Superior temporal gyrus (tissue), 1 donor: ENCODE results near the gene PPP1R11.
"Not testable (repeated sequence)": the region's sequence is repeated elsewhere in the genome, so short reads cannot be mapped to it uniquely, and the experiment has no call there.

Experiments
- DNase-seq: peaks from one replicate; pipeline ENCODE4 v3.0.0-alpha.2; 2016; ENCODE audit errors: extremely low spot score

Gene PPP1R11, protein sequence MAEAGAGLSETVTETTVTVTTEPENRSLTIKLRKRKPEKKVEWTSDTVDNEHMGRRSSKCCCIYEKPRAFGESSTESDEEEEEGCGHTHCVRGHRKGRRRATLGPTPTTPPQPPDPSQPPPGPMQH

DNA sequence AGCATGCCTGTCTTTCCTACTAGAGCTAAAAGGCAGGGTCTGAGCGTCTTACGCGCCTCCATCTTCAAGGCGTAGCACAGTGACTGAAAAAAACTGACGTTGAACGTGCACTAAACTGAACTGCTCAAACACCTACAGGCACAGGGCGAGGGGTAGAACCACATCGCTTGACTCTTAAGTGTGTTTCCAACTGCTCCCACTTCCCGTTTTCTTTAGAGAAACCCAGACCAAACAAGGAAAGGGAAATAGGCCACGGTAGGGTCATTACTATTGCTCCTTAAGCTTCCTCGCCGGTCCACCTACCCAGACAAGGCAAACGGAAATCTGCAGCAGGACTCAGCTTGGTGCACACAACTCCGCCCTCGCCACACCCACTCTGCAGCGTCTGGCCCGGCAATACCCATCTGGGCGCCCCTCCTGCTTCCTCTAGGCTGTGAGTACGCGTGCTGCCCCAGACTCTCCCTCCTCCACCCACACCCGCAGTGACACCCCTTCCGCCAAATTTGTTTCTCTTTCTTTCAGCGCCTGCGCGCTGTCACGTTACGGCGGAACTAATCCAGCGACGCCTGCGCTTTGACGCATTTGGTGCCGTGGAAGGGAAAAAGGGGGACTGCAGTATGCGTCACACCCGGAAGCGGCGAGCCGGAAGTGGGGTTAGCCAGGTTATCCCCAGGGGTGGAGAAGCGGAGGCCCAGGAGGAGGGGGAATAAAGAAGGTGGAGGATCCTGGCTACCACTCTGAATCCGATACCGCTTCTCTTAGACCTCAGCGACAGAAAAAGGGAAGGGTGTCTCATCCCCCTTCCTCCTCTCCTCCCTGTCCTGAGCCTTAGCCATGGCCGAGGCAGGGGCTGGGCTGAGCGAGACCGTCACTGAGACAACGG lies at the start of gene PPP1R11:
Gene PPP1R11 (plus strand): TSS at position 622 of the 883 bp plus-strand sequence. CDS start 213 bp downstream, at position 835.
- DNase-seq, result peak; percentile 100

DNA sequence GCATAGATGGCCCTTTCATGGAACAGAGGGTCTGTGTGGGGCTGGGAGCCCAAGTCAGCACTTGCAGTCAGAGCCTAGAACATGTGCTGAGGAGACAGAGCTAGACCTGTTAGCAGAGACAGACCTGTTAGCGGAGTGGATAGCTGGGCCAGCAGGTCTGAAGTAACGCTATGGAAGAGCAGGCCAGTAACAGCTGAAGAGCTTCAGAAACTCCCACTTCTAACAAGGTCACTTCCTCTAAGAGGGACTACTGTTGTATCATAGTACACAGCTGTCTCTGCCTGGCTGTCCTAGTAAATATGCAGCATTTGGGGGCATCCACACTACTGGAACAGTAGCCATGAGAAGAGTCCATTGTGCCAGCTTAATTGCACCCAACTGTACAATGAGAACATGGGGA lies 47.2 kb upstream of the PPP1R11 start:
- DNase-seq, result no peak

DNA sequence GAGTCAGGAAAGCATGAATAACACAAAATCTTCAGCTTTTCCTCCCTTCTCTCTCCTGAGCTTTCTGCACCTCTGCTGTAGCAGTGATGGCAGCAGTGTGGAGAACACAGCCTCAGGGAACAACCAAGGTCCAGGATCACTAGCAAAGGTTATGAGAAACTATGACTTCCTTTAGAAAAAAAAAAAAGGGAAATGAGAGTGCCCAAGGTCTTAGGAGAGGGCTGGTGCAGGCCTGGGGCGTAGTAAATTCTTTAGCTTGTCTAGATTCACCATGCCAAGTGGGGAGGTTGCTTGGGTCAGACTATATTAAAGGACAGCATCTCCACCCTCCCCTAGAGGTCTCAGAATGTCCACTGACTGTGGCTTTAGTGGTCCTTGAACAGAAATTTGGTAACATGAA lies 46.4 kb upstream of the PPP1R11 start:
- DNase-seq, result no peak

DNA sequence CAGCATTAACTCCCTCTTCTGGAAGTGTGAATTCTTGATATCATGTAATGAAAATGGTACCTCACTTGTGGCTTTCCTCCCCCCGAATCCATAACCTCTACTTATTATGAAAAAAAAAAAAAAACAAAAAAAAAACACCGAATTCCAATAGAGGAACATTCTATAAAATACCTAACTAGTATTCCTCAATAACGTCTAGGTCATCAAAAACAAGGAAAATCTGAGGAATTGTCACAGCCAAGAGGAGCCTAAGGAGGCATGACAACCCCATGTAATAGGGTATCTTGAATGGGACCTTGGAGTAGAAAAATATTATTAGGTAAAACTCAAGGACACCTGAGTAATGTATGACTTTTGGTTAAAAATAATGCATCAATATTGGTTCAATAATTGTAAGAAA lies 44.8 kb upstream of the PPP1R11 start:
- DNase-seq, result no peak

DNA sequence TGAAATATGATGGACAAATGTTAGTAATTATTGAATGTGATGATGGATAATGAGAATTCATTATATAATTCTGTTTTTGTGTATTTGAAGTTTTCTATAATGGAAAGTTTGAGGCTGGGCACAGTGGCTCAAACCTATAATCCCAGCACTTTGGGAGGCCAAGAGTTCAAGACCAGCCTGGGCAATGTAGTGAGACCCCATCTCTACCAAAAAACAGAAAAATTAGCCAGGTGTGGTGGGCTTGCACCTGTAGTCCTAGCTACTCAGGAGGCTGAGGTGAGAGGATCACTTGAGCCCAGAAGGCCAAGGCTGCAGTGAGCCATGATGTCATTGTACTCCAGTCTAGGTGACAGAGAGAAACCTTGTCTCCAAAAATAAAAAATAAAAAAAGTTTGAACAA lies 44.3 kb upstream of the PPP1R11 start:
- DNase-seq, result not testable (repeated sequence)

DNA sequence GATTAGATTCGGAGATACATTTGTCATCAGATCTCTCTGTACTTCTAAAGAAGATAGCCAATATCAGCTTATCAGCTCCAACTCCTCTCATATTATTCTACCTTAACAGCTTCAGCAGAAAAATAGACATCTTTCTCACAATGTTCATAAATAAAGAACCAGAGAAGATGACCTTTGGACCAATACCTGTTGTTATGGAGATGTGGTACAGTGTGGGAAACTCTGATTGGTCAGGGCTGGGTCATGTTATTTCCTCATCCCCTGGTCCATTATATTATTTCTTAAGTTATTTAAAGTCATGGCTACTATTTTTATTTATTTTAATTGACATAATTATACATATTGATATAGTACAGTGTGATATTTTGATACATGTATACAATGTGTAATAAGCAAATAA lies 41.8 kb upstream of the PPP1R11 start:
- no peak for DNase-seq

DNA sequence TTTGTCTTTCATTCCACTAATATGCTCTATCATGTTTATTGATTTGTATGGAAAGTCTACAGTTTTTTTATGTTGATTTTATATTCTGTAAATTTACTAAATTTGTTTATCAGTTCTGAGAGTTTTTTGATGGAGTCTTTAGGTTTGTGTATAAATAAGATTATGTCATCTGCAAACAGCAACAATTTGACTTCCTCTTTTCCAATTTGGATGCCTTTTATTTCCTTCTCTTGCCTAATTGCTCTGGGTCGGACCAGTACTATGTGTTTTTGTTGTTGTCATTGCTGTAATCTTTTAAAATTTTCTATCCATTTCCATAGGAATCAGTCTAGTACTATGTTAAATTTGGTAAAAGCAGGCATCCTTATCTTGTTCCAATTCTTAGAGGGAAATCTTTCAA lies 37.4 kb upstream of the PPP1R11 start:
- DNase-seq, result no peak

DNA sequence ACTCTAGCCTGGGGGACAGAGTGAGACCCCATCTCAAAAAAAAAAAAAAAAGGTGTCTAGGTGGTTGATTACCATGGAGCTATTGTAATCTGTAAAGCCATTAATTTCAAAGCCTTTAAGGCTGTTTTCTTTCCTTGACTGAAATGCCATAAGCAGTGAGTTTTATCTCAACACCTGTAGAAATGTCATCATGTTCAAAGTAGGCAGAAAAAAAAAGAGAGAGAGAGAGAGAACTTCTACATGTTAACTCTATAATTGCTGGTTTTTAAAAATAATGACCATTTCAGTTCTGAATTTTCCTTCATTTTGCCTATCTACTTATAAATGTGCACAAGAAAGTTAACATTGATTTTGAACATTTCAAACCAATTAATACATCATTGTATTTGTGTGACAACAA lies 35.6 kb upstream of the PPP1R11 start:
- DNase-seq, result no peak

DNA sequence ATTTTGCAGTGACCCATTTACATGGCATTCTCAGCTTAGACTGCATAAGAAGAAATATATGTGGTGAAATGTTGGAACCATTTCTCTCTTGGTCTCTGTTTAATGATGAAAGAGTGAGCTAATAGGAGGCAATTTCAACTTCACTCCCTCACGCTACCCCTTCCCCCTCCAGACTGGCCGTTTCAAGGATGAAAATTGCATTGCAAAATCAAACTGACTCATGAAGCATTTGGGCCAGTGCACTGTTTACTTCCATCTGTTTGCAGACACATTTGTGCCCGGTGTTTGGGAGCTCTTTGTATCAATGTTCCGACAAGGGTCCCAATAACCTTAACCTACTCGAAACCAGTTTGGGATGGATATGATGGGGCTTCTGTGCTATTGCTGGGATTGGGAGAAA lies 33.6 kb upstream of the PPP1R11 start:
- DNase-seq, result not testable (repeated sequence)

DNA sequence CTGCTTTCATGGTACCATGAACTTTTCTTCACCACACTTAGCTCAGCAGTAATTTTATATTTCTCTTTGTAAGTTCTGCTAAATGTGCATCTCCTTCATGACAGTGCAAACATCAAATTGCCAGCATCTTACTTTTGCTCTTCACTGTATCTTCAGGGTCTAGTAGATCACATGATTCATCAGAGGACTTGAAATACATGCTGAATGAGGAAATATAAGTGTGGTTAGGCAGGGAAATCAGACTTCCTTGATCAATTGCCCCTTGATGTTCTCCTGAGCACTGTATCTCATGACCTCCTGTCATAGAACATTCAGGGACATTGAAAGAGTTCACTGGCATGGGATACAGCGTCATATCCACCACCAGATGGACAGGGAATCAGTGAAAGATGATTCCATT lies 31.2 kb upstream of the PPP1R11 start:
- DNase-seq, result no peak

DNA sequence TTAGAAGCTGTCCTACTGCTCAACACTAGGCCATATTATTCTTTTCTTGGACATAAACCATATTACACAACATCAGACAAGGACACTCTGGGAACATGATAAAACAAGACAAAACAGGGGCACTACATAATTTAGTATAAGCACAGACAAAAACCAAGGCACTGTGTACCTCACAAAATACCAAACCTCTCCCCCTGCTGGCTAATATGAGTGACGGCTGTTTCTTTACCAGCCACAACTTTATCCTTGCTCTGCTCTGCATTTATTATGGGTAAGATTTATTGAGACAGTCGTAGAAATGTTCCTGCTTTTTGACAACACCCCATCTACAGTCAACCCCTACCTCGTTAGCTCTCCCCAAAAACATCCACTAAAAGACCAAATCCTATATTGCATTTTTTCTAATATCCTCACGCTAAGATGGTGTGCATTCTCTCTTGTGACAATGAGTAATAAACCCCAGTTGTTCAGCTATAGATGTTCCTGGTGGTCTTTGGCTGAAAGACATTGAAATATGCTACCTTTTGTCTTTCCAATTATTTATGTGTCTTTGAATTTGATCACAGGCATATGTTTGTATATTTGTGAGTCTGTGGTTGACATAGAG lies 29.7 kb upstream of the PPP1R11 start:
- no peak for DNase-seq

DNA sequence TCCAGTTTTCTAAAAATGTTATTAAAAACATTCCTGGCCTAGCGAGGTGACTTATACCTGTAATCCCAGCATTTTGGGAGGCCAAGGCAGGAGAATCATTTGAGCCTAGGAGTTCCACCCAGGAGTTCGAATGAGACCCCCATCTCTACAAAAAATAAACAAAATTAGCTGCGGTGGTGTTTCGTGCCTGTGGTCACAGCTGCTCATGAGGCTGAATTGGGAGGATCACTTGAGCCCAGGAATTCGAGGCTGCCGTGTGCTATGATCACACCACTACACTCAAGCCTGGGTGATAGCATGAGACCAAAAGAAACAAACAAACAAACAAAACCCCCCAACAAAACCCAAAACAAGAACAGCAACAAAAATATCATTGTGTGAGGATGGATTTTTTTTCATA lies 25.8 kb upstream of the PPP1R11 start:
- no peak for DNase-seq

DNA sequence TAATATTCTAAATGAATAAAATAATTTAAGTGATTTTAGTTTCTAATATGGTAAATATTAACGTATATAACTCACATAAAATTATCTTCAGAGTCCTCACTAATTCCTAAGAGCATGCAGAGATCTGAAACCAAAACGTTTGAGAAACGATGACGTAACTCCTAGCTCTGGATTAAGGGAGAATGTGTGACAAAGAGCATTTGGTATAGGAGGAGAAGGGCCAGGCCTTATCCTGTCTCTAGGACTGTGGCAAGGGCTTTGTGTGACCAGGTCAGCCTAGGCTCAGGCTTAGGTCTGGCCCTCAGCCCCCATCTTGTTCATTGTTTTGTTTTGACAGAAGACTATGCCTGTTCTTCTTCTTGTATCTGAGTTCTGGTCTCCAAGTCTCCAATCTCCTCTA lies 25.2 kb upstream of the PPP1R11 start:
- no peak for DNase-seq

DNA sequence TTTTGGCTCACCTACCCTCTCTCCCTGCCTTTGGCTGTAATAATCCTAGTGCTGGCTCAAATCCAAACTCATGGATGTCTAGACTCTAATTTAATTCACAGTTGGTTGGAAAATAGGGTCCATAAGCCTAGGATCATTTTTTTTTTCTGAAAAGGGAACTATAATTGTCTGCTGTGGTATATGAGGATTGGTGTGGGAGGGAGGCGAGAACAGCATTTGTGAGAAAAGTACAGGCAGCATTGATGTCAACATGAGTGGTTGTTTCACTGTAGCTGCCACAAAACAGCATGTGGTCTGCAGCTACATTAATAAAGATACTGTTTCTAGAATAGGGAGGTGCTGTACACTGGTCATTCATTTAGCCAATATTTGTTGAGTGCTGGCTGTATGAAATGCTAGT lies 24.5 kb upstream of the PPP1R11 start:
- DNase-seq, result peak; percentile 31

DNA sequence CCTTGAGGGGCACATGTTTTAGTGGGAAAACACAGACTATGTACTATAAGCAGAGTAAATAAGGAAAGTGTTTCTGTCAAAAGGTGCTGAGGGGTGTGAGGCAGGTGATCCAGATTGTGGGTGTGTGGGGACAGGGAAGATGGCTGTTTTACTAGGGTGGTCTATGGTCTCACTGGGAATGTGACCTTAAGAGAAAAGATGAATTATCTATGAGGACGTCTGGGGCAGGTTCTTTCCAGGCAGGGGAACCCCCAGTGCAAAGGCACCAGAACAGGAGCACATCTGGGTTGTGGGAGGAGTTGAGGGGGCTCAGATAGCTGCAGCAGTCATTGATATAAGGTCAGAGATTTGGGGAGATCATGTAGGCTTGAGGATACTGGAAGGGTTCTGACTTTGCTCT lies 24.1 kb upstream of the PPP1R11 start:
- DNase-seq, result no peak

DNA sequence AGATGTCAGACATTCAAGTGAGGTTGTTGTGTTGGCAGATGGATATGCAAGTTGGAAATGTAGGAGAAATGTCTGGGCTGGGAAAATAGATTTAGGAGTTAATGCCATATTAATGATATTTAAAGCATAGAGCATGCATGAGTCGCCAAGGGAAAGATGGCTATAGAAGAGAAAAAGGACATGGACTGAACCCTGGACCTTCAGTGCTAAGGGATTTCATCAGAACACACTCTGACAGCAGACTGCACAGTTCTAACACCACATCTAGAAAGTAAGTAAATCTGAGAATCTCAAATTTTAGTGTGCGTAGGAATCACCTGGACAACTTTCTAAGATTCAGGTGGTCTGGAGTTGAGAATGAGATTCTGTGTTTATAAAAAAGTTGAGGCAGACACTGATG lies 23.3 kb upstream of the PPP1R11 start:
- no peak for DNase-seq

DNA sequence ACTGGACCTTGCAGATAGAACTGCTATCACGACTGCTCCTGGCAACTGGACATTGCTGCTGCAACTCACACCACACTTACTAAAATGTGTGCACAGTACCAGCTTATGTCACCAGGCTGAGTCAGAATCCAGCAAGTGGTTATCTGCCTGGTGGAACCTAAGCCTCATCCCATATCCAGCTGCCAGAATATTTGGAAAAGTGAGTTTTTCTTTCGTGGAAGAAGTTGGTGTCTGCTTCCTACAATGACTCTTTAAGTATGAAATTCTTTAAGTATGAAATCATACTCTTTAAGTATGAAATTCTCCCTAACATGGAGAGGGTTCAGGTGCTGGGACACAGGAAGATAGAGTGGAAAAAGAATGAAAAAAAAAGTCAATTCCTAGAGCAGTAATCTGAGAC lies 22.4 kb upstream of the PPP1R11 start:
- no peak for DNase-seq

DNA sequence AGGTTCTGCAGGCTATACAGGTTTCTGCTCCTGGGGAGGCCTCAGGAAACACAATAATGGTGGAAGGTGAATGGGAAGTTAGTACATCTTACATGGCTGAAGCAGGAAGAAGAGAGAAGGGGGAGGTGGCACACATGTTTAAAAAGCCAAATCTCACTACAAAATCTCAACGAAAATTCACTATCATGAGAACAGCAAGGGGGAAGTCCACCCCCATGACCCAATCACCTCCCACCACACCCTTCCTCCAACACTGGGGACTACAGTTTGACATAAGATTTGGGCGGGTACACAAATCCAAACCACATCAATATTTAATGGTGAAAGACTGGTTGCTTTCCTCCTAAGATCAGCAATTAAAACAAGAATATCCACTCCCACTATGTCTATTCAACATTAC lies 19.8 kb upstream of the PPP1R11 start:
- DNase-seq, result no peak

DNA sequence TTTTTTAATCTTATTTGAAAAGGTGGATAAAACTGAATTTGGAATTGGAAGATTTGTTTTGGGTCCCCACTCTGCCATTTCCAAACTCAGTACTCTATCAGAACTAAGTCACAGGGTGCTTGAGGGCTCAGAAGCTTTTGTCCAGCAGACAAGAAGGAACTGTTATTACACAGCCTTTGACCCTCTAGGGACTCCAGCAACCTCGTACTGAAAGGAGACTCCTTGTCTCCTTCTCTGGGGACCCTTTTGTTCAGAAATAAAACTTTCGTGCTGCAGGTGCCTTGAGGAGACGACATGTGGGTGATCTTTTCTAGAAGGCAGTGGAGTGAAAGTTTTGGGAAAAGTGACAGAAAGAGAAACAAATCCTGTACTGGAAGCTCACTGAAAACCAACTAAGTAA lies 13.3 kb upstream of the PPP1R11 start:
- no peak for DNase-seq

DNA sequence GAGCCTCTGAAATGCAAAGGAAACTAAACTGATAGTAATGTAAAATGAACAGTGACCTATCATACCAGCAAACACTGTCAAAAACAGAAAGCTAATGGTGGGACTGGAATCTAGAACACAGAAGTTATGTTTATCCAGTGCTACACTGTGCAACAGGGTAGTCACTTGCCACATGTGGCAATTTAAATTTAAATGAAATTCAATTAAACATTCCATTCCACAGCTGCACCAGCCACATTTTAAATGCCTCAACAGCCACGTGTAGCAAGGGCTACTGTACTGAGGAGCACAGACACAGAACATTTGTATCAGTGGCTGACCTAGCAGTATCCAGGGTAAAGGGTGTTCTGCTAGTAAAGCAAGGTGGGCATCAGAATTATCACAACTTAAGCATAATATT lies 11.5 kb upstream of the PPP1R11 start:
- no peak for DNase-seq

DNA sequence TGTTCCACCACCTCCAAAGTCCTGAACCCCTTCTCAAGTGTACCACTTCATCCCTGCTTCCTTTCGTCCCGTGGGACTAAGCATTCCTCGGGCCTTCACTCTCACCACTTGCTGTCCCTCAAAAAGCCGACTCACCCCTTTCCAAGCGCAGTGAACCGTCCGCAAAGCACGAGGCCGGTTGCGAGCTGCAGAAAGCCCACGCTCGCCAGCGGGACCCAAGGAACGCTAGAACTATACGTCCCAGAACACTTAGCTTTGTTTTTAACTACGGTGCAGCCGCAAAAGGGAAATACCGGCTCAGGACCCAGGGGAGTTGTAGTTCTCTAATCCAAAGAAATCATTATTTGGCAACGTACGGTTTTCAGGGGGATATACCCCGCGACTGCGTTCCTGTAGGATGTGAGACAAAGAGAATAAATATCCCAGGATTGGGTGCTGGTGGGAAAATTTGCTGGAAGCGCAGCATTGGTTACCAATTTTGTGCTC lies 6.3 kb upstream of the PPP1R11 start:
- DNase-seq, result no peak

DNA sequence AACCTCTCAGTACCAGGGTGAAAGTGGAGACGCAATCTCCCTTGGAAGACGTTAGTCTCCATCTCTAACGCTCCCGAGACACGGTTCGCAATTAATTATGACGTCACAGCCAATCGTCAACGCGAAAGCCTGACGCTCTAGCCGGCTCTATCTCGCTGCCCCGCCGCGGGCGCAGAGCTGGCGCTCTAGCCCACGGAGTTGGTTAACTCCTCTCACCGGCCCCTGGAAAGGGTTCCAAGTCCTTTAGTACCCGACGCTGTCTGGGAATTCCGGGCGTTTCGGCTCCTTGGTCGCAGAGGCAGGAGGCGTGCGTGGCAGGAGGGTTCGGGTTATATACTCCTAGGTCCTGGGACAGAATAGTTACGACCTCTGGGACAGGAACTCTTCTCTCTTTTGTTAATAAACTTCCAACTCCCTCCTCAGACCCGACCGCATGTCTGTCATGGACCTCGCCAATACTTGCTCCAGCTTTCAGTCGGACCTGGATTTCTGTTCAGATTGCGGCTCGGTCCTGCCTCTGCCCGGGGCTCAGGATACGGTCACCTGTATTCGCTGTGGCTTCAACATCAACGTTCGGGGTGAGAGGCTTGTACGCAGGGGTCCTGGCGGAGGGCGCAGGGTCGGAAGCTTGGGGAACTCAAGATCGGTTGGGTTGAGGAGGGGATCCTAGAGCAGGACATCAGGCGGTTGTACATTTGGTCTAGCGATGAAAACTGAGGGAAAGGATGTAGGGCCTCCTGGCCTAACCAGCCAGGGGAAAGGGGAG lies 5.7 kb upstream of the PPP1R11 start, which contains the start of gene POLR1H:
Gene POLR1H (plus strand): TSS at position 174 of the 766 bp plus-strand sequence. CDS start 260 bp downstream, at position 434.
- peak; percentile 99 for DNase-seq
